HG03039 (cell line): Measurements from ENCODE around the gene SPP2.

Experiments used
- ATAC-seq: cut with Tn5 transposase; IDR thresholded peaks from one replicate; pipeline ENCODE4 v1.9.1; 2021; ENCODE audit warnings: mild to moderate bottlenecking, moderate library complexity; ENCODE audit not compliant: unreplicated experiment

SPP2 gene

GRCh38 chr2:234038076-234038802 lies 12.3 kb upstream of the SPP2 start:
- ATAC-seq: no peak

DNA sequence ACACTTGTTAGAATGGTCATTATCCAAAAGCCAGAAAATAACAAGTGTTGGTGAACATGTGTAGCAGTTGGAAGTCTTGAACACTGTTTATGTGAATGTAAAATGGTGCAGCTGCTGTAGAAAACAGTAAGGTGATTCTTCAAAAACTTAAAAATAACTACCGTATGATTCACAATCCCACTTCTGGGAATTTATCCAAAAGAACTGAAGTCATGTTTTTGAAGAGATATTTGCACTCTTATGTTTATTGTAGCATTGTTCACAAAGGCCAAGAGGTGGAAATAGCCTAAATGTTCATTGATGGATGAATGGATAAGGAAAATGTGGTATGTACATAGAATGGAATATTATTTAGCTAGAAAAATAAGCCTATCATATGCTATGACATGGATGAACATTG lies 6.3 kb upstream of the SPP2 start:
- ATAC-seq: no peak

- ATAC-seq: no peak
Observed at GRCh38 chr2:234046521-234046920, 4.0 kb upstream of the SPP2 start.

DNA sequence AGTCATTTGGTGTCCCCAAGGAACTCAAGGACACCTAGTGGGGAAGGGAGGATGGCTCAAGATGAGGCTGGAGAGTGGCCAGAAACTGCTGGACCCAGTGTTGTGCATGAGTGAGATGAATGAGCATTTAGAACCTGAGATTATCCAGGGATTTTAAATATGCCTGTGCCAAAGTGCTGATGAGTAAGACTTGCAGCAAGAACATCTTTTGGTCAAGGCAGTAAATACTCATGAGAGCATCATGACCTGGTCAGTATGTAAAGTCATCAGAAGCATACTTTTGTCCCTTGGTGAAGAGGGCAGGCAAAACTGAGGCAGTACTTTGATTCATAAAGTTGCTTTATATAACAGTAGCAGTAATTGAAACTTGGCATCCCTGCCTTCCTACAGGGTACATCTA lies 3.1 kb upstream of the SPP2 start:
- ATAC-seq: no peak

GRCh38 chr2:234048049-234048448 lies 2.5 kb upstream of the SPP2 start:
- no peak for ATAC-seq

GRCh38 chr2:234051374-234052070 lies 1.0 kb downstream of the SPP2 start:
- no peak for ATAC-seq

DNA sequence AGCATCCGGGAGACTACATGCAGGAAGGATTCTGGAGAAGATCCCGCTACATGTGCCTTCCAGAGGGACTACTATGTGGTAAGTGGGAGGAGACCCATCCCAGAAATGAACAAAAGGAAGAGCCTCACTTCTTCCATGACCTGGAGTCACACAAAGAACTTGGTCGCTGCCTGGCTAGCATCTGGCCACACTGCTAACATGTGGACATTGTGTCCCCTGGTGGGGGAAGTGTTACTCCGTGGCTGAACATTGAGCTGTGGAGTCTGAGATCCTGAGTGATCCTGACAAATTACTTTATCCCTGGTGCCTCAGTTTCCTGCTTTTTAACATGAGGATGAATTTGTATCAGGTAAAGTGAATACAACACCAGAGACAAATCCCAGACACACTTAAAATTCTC lies 8.4 kb downstream of the SPP2 start:
- no peak for ATAC-seq

GRCh38 chr2:234060236-234060635 lies 9.7 kb downstream of the SPP2 start:
- no peak for ATAC-seq

- no peak for ATAC-seq
Observed at GRCh38 chr2:234061624-234062257, 11.2 kb downstream of the SPP2 start.

- ATAC-seq: no peak
Observed at GRCh38 chr2:234066587-234066986, 16.1 kb downstream of the SPP2 start.

DNA sequence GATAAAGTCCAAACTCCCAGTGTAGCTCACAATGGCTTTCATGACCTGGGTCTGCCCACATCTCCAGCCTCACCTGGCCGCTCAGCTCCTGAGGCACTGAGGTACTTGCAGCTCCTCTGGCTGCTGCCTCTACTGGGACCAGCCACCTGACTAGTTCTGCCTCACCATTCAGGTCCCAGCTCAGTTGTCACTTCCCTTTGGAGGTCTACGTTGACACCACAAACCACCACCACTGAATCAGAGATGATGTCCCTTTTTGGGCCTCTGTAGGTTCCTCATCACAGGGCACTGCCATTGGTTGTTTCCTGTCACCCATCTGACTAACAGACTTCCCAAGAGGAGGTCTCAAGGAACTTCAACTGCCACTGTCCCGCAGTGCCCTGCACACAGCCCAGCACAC lies 21.2 kb downstream of the SPP2 start:
- no peak for ATAC-seq

DNA sequence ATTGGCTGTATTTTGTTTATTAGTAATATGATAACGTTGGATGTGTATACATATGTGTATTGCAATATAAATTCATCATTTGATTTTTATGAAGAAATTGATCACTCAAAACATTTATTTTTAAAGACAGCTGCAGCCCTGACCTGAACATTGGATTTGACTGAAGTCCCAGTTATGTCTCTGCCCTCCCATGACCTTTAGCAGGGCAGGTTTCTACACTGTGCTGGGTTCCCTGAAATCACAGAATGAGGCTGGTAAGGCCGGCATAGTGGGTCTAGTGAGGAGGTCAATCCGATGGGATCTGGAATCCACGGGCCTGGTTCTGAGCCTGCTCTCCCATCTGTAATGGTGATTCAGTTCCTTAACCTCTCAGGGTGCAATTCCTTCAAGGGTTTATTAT lies 22.0 kb downstream of the SPP2 start:
- ATAC-seq: no peak

- no peak for ATAC-seq
Observed at GRCh38 chr2:234074751-234075517, 24.4 kb downstream of the SPP2 start.

DNA sequence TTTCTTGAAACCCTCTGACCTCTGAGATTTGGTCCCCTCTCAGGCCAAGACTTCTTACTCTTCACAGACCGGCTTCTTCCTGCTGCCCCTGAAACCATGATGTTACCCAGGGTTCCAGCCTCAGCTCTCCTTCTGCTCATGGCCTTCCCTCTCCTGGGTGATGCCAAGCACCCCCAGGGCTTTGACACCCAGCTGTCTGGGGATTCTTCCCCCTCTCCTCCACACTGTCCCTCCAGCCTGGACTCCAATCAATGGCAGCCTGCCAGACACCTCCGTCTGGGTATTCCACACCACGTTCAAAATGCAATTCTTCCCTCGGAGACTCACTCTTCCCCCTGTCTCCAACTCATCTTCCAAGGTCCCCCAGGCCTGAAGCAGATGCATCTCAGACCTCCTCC lies 25.0 kb downstream of the SPP2 start:
- no peak for ATAC-seq

GRCh38 chr2:234075947-234076346 lies 25.4 kb downstream of the SPP2 start:
- ATAC-seq: no peak

- no peak for ATAC-seq
Observed at GRCh38 chr2:234076451-234076850, 25.9 kb downstream of the SPP2 start.

DNA sequence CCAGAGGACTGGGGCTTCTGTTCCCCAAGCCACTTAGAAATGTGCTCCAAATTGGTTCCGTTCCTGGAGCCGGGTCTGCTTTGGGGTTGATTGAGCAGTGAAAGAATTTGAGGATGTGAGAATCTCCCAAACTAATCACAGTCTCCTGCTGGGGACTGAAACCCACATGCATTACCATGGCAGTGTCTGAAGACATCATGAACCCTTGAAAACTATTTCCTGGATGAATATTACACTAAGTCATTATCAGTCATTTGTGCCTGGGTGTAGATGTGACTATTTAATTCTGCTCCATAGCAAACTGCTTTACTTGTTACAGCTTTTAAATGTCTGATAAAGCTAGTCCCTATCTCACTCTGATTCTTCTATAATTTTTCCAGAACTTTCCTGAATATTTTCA lies 27.6 kb downstream of the SPP2 start:
- no peak for ATAC-seq

- no peak for ATAC-seq
Observed at GRCh38 chr2:234081970-234082822, 31.7 kb downstream of the SPP2 start.

- ATAC-seq: no peak
Observed at GRCh38 chr2:234083572-234084348, 33.3 kb downstream of the SPP2 start.

DNA sequence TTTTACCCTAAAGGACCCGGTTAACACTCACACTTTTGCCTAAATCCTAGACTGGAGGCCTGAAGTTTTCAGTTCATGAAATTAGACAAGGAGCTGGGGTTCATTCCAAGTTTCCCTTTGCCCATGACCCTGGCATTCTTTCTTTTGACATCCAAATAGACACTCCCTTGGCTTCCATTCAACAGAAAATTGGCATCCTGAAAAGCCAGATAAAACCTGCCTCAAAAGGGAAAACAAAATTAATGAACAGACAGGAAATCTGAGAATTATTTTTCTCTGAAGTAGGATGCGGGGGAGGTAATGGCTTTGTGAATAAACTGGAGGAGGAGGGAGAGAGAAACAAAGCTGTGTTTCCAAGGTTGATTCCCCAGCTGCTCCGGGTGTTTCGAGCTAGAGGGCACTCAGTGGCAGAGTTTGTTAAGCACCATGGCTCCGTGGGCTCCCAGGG lies 41.0 kb downstream of the SPP2 start:
- ATAC-seq: no peak
